Left hindlimb (tissue), 1 donor: ENCODE measurements around the gene SRSF3.
"Not testable (repeated sequence)": the region's sequence is repeated elsewhere in the genome, so short reads cannot be mapped to it uniquely, and the experiment has no call there.

Source experiments
- DNase-seq: peaks from one replicate; pipeline ENCODE4 v3.0.0-alpha.2; 2018

The SRSF3 gene

GRCh38 chr6:36650848-36651478 is 56.8 kb downstream of the SRSF3 start:
- DNase-seq: no peak

- no peak for DNase-seq
These were observed 57.7 kb downstream of the SRSF3 start for GRCh38 chr6:36651659-36652379.

DNA sequence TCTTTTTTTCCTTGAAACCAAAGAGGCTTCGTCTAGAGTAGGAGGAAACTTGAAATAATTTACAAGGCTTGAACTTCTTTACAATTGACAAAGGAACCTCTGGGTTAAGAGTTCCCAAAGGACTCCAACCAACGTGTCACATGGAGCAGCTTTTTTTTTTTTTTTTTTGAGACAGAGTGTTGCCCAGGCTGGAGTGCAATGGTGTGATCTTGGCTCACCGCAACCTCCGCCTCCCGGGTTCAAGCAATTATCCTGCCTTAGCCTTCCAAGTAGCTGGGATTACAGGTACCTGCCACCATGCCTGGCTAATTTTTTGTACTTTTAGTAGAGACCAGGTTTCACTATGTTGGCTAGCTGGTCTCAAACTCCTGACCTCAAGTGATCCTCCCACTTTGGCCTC is 60.3 kb downstream of the SRSF3 start:
- DNase-seq: not testable (repeated sequence)
